HEK293 (cell line): ENCODE data around the gene ZFAND3.

Experiments
- CTCF ChIA-PET: fragments of 350-600 bp; formaldehyde crosslinking; extraction: SDS; loops from one replicate; lab custom pipeline; 2021; ENCODE audit warnings: antibody characterized with exemption; lab: Yijun Ruan, JAX
- POLR2A ChIA-PET: fragments of 300-600 bp; formaldehyde crosslinking; extraction: SDS; loops from one replicate; lab custom pipeline; 2020; ENCODE audit warnings: antibody characterized with exemption, inconsistent platforms; lab: Yijun Ruan, JAX
- H3K27ac ChIP-seq: fragments of 200-500 bp; sonication (Bioruptor generic); 2 replicates; pipeline ENCODE4 v1.5.1; 2014; ENCODE audit warnings: low read depth, low read length, control low read depth, inconsistent platforms; ENCODE audit errors: extremely low read depth
- H3K36me3 ChIP-seq, 2 experiments: fragments of 200-500 bp in 1 of 2; sonication (Bioruptor generic) in 1 of 2; 1 replicate in 1 of 2; 2 replicates in 1 of 2; pipeline ENCODE4 v1.5.1; 2014 to 2017; ENCODE audit warnings: inconsistent platforms in 2 of 2, low read length in 2 of 2; ENCODE audit not compliant: control insufficient read depth in 2 of 2, insufficient read depth in 1 of 2
- H3K4me1 ChIP-seq: fragments of 200-500 bp; sonication (Bioruptor generic); 2 replicates; pipeline ENCODE4 v1.5.1; 2014; ENCODE audit warnings: mild to moderate bottlenecking, low read length, inconsistent platforms; ENCODE audit not compliant: control insufficient read depth, insufficient read depth
- H3K4me3 ChIP-seq: 2 replicates; pipeline ENCODE4 v1.5.1; 2011; ENCODE audit warnings: low read depth, mild to moderate bottlenecking, control low read depth, low read length, moderate library complexity
- H3K9me3 ChIP-seq: fragments of 200-500 bp; sonication (Bioruptor generic); 2 replicates; pipeline ENCODE4 v1.5.1; 2014; ENCODE audit warnings: low read depth, low read length, inconsistent platforms; ENCODE audit not compliant: control insufficient read depth, insufficient read depth
- EGR2 ChIP-seq: fragments of 450-650 bp; formaldehyde crosslinking; IDR thresholded peaks from 2 replicates; pipeline ENCODE4 v1.5.1; 2016; ENCODE audit warnings: low read depth, missing biosample characterization, missing genetic modification characterization
- GLIS1 ChIP-seq: fragments of 450-650 bp; formaldehyde crosslinking; IDR thresholded peaks from 2 replicates; pipeline ENCODE4 v1.5.1; 2016; ENCODE audit warnings: missing biosample characterization, missing genetic modification characterization
- HIC1 ChIP-seq: fragments of 450-650 bp; formaldehyde crosslinking; IDR thresholded peaks from 2 replicates; pipeline ENCODE4 v1.5.1; 2016; ENCODE audit warnings: missing biosample characterization, missing genetic modification characterization
- INSM2 ChIP-seq: fragments of 450-650 bp; formaldehyde crosslinking; IDR thresholded peaks from 2 replicates; pipeline ENCODE4 v1.5.1; 2016; ENCODE audit warnings: missing biosample characterization, missing genetic modification characterization
- KLF7 ChIP-seq: fragments of 450-650 bp; formaldehyde crosslinking; IDR thresholded peaks from 2 replicates; pipeline ENCODE4 v1.5.1; 2016; ENCODE audit warnings: missing biosample characterization, missing genetic modification characterization, borderline replicate concordance
- MZF1 ChIP-seq: fragments of 450-650 bp; formaldehyde crosslinking; IDR thresholded peaks from 2 replicates; pipeline ENCODE4 v1.5.1; 2017; ENCODE audit warnings: missing biosample characterization, missing genetic modification characterization, borderline replicate concordance
- ZIC2 ChIP-seq: fragments of 450-650 bp; formaldehyde crosslinking; IDR thresholded peaks from 2 replicates; pipeline ENCODE4 v1.5.1; 2016; ENCODE audit warnings: missing biosample characterization, missing genetic modification characterization
- ZNF133 ChIP-seq: fragments of 450-650 bp; formaldehyde crosslinking; IDR thresholded peaks from 2 replicates; pipeline ENCODE4 v1.5.1; 2016; ENCODE audit warnings: missing biosample characterization, missing genetic modification characterization
- ZNF169 ChIP-seq: fragments of 450-650 bp; formaldehyde crosslinking; IDR thresholded peaks from 2 replicates; pipeline ENCODE4 v1.5.1; 2016; ENCODE audit warnings: missing biosample characterization, missing genetic modification characterization
- ZNF202 ChIP-seq: fragments of 450-650 bp; formaldehyde crosslinking; IDR thresholded peaks from 2 replicates; pipeline ENCODE4 v1.5.1; 2016; ENCODE audit warnings: missing biosample characterization, missing genetic modification characterization, borderline replicate concordance
- ZNF239 ChIP-seq: fragments of 450-650 bp; formaldehyde crosslinking; IDR thresholded peaks from 2 replicates; pipeline ENCODE4 v1.5.1; 2016; ENCODE audit warnings: missing biosample characterization, missing genetic modification characterization
- ZNF26 ChIP-seq: fragments of 450-650 bp; formaldehyde crosslinking; IDR thresholded peaks from 2 replicates; pipeline ENCODE4 v1.5.1; 2016; ENCODE audit warnings: missing biosample characterization, missing genetic modification characterization
- ZNF366 ChIP-seq: fragments of 450-650 bp; formaldehyde crosslinking; conservative IDR thresholded peaks from 2 replicates; pipeline ENCODE4 v1.5.1; 2016; ENCODE audit warnings: missing biosample characterization, missing genetic modification characterization
- ZNF433 ChIP-seq: fragments of 450-650 bp; formaldehyde crosslinking; IDR thresholded peaks from 2 replicates; pipeline ENCODE4 v1.5.1; 2016; ENCODE audit warnings: missing biosample characterization, missing genetic modification characterization, low read depth
- ZNF518A ChIP-seq: fragments of 450-650 bp; formaldehyde crosslinking; conservative IDR thresholded peaks from 2 replicates; pipeline ENCODE4 v1.5.1; 2016; ENCODE audit warnings: low read depth, missing biosample characterization, missing genetic modification characterization
- ZNF549 ChIP-seq: fragments of 450-650 bp; IDR thresholded peaks from 2 replicates; pipeline ENCODE4 v1.5.1; 2018; ENCODE audit warnings: missing biosample characterization, missing genetic modification characterization, mild to moderate bottlenecking, inconsistent platforms, moderate library complexity
- ZNF571 ChIP-seq: fragments of 450-650 bp; formaldehyde crosslinking; IDR thresholded peaks from 2 replicates; pipeline ENCODE4 v1.5.0; 2017; ENCODE audit warnings: missing biosample characterization, missing genetic modification characterization
- ZNF580 ChIP-seq: fragments of 450-650 bp; formaldehyde crosslinking; IDR thresholded peaks from 2 replicates; pipeline ENCODE4 v1.5.1; 2016; ENCODE audit warnings: missing biosample characterization, missing genetic modification characterization
- ZNF768 ChIP-seq: fragments of 450-650 bp; formaldehyde crosslinking; IDR thresholded peaks from 2 replicates; pipeline ENCODE4 v1.5.1; 2018; ENCODE audit warnings: missing biosample characterization, mild to moderate bottlenecking, missing genetic modification characterization

The ZFAND3 gene

GRCh38 chr6:38171997-38172738 lies 352.6 kb downstream of the ZFAND3 start:
- Histone ChIP-seq H3K9me3 (no peaks in the 10 kb centered on the region), H3K27ac (no peak overlapping the region), H3K4me1 (peaks cover under 1% of the 10 kb centered on the region; the same call in 1 of the 2 replicates), H3K4me3 (no peak overlapping the region), H3K36me3 (no peaks in the 10 kb centered on the region)
- ChIA-PET POLR2A (no interaction called here), CTCF (interaction anchor here (0.6 to 1.1 kb wide), 5 partner anchors 22 to 619 kb away, joined by 3 to 4 read pairs (median 3); no protein-coding TSS in a partner anchor)
- no peak for TF ChIP-seq ZNF26
- TF ChIP-seq ZNF768 (tag by site-specific recombination), result no peak
- no peak for TF ChIP-seq ZNF169
- no peak for TF ChIP-seq ZNF239
- TF ChIP-seq INSM2 (tag by site-specific recombination), result no peak
- TF ChIP-seq ZNF549 (tag by site-specific recombination), result no peak
- no peak for TF ChIP-seq ZNF133 (tag by site-specific recombination)
- TF ChIP-seq KLF7 (tag by site-specific recombination), result no peak
- no peak for TF ChIP-seq ZIC2 (tag by site-specific recombination)
- no peak for TF ChIP-seq HIC1
- no peak for TF ChIP-seq ZNF571 (tag by site-specific recombination)
- TF ChIP-seq ZNF202, result no peak
- no peak for TF ChIP-seq GLIS1 (tag by site-specific recombination)
- TF ChIP-seq EGR2 (tag by site-specific recombination), result no peak
- no peak for TF ChIP-seq ZNF366 (tag by site-specific recombination)
- no peak for TF ChIP-seq ZNF433 (tag by site-specific recombination)
- TF ChIP-seq ZNF580 (tag by site-specific recombination), result no peak

GRCh38 chr6:38172739-38173410 lies 353.3 kb downstream of the ZFAND3 start:
- POLR2A ChIA-PET, result no interaction called here
- H3K4me1 ChIP-seq, result peaks cover 6% of the 10 kb centered on the region; the same call in 1 of the 2 replicates
- no peak overlapping the region for H3K27ac ChIP-seq
- H3K36me3 ChIP-seq, result no peaks in the 10 kb centered on the region
- H3K9me3 ChIP-seq, result no peaks in the 10 kb centered on the region
- TF ChIP-seq MZF1 (tag by site-specific recombination), result no peak
- peak; percentile 47 for TF ChIP-seq ZIC2 (tag by site-specific recombination)
- TF ChIP-seq ZNF518A (tag by site-specific recombination), result no peak
- TF ChIP-seq, all 188 proteins: peak for 1
- CTCF ChIA-PET, result interaction anchor here (0.6 to 1.4 kb wide), 3 partner anchors 21 to 517 kb away, joined by 3 to 5 read pairs (median 3); no protein-coding TSS in a partner anchor
- H3K4me3 ChIP-seq, result no peak overlapping the region
